Brain pericyte (primary cell): ENCODE data around the gene TMEM108.

Source experiments
- DNase-seq: peaks from one replicate; pipeline ENCODE4 v3.0.0-alpha.2; 2012; ENCODE audit warnings: low read depth, low spot score

Gene TMEM108

GRCh38 chr3:133054586-133054985 lies 16.4 kb downstream of the TMEM108 start:
- DNase-seq, result no peak

- no peak for DNase-seq
Observed at GRCh38 chr3:133055339-133055738, 17.1 kb downstream of the TMEM108 start.

- no peak for DNase-seq
Observed at GRCh38 chr3:133058243-133058642, 20.1 kb downstream of the TMEM108 start.

GRCh38 chr3:133058831-133059230 lies 20.6 kb downstream of the TMEM108 start:
- no peak for DNase-seq

- no peak for DNase-seq
Observed at GRCh38 chr3:133065193-133065961, 27.2 kb downstream of the TMEM108 start.

- DNase-seq, result no peak
Observed at GRCh38 chr3:133066026-133066425, 27.8 kb downstream of the TMEM108 start.

- no peak for DNase-seq
Observed at GRCh38 chr3:133069556-133070286, 31.5 kb downstream of the TMEM108 start.

- DNase-seq, result no peak
Observed at GRCh38 chr3:133074977-133075376, 36.8 kb downstream of the TMEM108 start.

- DNase-seq, result no peak
Observed at GRCh38 chr3:133077688-133078087, 39.5 kb downstream of the TMEM108 start.

GRCh38 chr3:133079621-133080020 lies 41.4 kb downstream of the TMEM108 start:
- no peak for DNase-seq

GRCh38 chr3:133081016-133081415 lies 42.8 kb downstream of the TMEM108 start:
- no peak for DNase-seq

- no peak for DNase-seq
Observed at GRCh38 chr3:133083395-133083794, 45.2 kb downstream of the TMEM108 start.

- no peak for DNase-seq
Observed at GRCh38 chr3:133089906-133090485, 51.8 kb downstream of the TMEM108 start.

- no peak for DNase-seq
Observed at GRCh38 chr3:133092681-133093080, 54.5 kb downstream of the TMEM108 start.

GRCh38 chr3:133093366-133093765 lies 55.2 kb downstream of the TMEM108 start:
- DNase-seq, result no peak

- DNase-seq, result no peak
Observed at GRCh38 chr3:133096900-133097613, 58.9 kb downstream of the TMEM108 start.

- DNase-seq, result no peak
Observed at GRCh38 chr3:133103706-133104105, 65.5 kb downstream of the TMEM108 start.

GRCh38 chr3:133106169-133106568 lies 68.0 kb downstream of the TMEM108 start:
- no peak for DNase-seq

- DNase-seq, result no peak
Observed at GRCh38 chr3:133112666-133113065, 74.5 kb downstream of the TMEM108 start.

- DNase-seq, result no peak
Observed at GRCh38 chr3:133113526-133113925, 75.3 kb downstream of the TMEM108 start.

GRCh38 chr3:133113927-133114597 lies 75.9 kb downstream of the TMEM108 start:
- no peak for DNase-seq
